Lower leg skin (tissue), 4 donors: ENCODE data around the gene RFC4. TPM values are rescaled to one million over a fixed set of nuclear protein-coding genes. Genes with fewer than 3 reads are reported as not detected.

Experiments
- DNase-seq, 2 donors: peaks; one replicate each; pipeline ENCODE4 v3.0.0-alpha.2; 2019; ENCODE audit warnings: low spot score in 2 of 2
- H3K4me3 ChIP-seq: fragments of 200-600 bp; sonication (generic); 2 replicates; pipeline ENCODE4 v1.5.1; 2017; ENCODE audit warnings: mild to moderate bottlenecking, low read depth; ENCODE audit not compliant: poor library complexity, severe bottlenecking
- POLR2A ChIP-seq, 2 donors: fragments of 450-650 bp; IDR thresholded peaks; one replicate each; pipeline ENCODE4 v1.6.1; 2016 to 2017; ENCODE audit warnings: antibody characterized with exemption in 2 of 2, mild to moderate bottlenecking in 1 of 2, moderate library complexity in 1 of 2
- WGBS, 2 donors: methylation state at CpG; one replicate each; pipeline ENCODE4 v1.1.5; 2018; 5-methylcytosine and 5-hydroxymethylcytosine counted together
- intact Hi-C: fragments of 100-400 bp; cut with DNase I; formaldehyde crosslinking; loops from one replicate; pipeline ENCODE4 v1.15.0; 2023; ENCODE audit warnings: low total_unique reads
- total RNA-seq, 4 donors: library from RNA; depleted of rRNA; stranded (reverse); fragments of >200 nt; gene quantifications; one replicate each; pipeline ENCODE4 v1.1.0, GENCODE V29; 2016
- TF ChIP-seq, protein P1 (sequence below), 3 donors: fragments of 450-650 bp; IDR thresholded peaks; one replicate each; pipeline ENCODE4 v1.5.1; 2016; ENCODE audit warnings: antibody characterized with exemption in 3 of 3, mild to moderate bottlenecking in 3 of 3, moderate library complexity in 2 of 3

The RFC4 gene
- total RNA-seq, 4 donors from 2014 or later = 6.3 to 14.0 (median 10.5) TPM

DNA sequence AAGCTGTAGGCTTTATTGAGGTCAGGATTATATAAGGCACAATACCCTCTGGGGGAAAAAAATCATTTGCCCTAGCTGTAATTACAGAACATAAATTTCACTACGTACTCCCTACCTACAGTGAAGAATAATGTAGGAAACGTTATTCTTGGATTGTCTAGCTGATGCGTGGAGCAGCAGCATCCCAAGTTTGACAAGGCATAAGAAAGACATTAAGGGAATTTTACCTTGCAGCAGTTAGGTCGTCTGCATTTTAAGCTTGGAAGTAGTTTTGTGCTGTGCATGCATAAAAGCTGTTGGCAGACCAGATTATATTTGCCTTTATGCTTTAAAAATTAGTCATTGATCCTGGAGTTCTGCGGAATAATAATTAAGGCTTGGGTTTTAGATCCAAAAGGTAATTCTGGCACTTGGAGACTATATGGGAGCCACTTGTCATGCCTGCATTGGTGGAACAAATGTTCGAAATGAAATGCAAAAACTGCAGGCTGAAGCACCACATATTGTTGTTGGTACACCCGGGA is 20.7 kb downstream of the RFC4 start:
- no peak for DNase-seq
- peak overlapping the region; percentile 95 for H3K4me3 ChIP-seq
- TF ChIP-seq, protein P1, sequence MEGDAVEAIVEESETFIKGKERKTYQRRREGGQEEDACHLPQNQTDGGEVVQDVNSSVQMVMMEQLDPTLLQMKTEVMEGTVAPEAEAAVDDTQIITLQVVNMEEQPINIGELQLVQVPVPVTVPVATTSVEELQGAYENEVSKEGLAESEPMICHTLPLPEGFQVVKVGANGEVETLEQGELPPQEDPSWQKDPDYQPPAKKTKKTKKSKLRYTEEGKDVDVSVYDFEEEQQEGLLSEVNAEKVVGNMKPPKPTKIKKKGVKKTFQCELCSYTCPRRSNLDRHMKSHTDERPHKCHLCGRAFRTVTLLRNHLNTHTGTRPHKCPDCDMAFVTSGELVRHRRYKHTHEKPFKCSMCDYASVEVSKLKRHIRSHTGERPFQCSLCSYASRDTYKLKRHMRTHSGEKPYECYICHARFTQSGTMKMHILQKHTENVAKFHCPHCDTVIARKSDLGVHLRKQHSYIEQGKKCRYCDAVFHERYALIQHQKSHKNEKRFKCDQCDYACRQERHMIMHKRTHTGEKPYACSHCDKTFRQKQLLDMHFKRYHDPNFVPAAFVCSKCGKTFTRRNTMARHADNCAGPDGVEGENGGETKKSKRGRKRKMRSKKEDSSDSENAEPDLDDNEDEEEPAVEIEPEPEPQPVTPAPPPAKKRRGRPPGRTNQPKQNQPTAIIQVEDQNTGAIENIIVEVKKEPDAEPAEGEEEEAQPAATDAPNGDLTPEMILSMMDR (IDR thresholded peaks at IDR 0.05) = no peak
- TF ChIP-seq POLR2A (IDR thresholded peaks at IDR 0.05) = no peak
- WGBS, 2 donors = 14 to 26% methylated on average over 7 of the region's 7 CpGs
- intact Hi-C loops = no loop called here

- intact Hi-C loops = no loop called here
- TF ChIP-seq POLR2A (IDR thresholded peaks at IDR 0.05) = no peak
- TF ChIP-seq, protein P1 (IDR thresholded peaks at IDR 0.05) = no peak
- no peak for DNase-seq
- WGBS, 2 donors = 16 to 20% methylated on average over 7 of the region's 7 CpGs
- H3K4me3 ChIP-seq = peak overlapping the region; percentile 95
Measured at GRCh38 chr3:186784820-186785494, 21.3 kb downstream of the RFC4 start.

DNA sequence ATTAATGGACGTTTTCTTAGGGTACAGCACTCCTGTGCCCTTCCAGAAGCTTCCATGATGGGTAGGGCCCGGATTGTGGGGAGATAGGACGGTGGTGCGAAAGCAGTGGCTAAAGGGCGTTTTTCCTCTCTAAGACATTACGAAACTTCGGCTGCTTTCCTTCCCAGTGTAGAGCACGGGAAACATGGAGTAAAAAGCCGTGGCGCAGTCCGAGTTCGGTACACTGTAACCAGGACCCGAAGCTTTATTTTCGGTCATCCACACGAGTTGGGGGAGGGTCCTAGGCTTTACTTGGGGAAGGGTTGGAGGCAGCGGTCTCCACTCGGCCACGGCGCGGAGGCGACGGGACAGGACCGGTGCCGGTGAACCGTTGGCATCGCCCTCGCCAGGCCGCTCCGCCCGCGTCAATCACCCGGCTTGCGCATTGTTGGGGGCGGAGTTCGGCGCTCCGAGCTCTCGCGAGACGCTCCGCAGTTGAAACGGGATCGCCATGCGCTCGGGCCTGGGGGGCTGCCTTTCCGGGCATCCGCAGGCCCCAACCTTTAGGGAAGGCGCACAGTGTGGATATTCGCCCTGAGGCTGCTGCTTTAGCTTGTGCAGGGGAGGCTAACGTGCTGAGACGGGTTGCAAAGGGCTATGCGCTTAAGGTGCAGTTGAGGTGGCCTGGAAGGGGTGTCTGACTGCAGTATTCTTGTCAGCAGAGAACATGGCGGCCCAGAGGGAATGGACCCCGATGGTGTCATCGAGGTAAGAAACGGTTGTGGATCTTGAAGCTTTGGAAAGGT is 22.4 kb downstream of the RFC4 start:
- intact Hi-C loops = no loop called here
- peak overlapping the region; percentile 95 for H3K4me3 ChIP-seq
- TF ChIP-seq, protein P1 (IDR thresholded peaks at IDR 0.05) = no peak
- peak in 1 of 2 donors; percentile 81 for TF ChIP-seq POLR2A (IDR thresholded peaks at IDR 0.05)
- peak; percentile 79 to 96 for DNase-seq
- 0 to 1% methylated on average over 24 to 37 of the region's 56 CpGs for WGBS, 2 donors

- peak; percentile 81 to 98 for DNase-seq
- peak within 1 kb of the TSS; percentile 95 for H3K4me3 ChIP-seq
- intact Hi-C loops = no loop called here
- peak in 1 of 2 donors; percentile 91 for TF ChIP-seq POLR2A (IDR thresholded peaks at IDR 0.05)
- TF ChIP-seq, protein P1 (IDR thresholded peaks at IDR 0.05) = no peak
- 0 to 1% methylated on average over 43 to 60 of the region's 60 CpGs for WGBS, 2 donors
Measured at GRCh38 chr3:186783058-186783730, 23.1 kb downstream of the RFC4 start, which contains the start of gene EIF4A2. TSS of gene EIF4A2 (plus strand) at chr3:186783577. CDS start at chr3:186783611, 34 bp downstream.

DNA sequence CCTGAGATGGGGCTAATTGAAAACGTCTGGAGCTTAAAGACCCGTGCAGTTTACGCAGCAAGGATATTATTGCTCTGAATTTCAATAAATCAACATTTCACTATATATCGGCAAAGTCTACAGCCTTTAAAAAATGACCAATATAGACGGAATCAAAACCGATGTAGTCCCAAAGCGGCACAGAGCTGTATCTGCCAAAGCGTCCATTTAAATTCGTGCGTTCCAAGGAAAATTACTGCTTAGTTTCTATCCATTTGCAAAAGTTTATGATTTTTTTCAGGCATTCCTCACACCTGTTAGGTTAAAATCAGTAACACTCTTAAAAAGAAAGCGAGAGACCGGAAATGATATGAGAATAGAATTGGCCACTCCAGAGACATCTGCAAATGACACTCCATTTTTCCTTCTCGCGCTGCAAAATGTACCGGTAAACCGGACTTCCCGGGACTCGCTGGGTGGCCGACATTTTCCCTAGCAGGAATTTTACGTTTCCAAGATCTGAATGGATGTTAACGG is 23.7 kb downstream of the RFC4 start:
- WGBS, 2 donors = 6% methylated on average over 21 of the region's 21 CpGs
- no peak for TF ChIP-seq POLR2A (IDR thresholded peaks at IDR 0.05)
- TF ChIP-seq, protein P1 (IDR thresholded peaks at IDR 0.05) = no peak
- peak overlapping the region; percentile 95 for H3K4me3 ChIP-seq
- intact Hi-C loops = no loop called here
- no peak for DNase-seq
